K562 (cell line): ENCODE results near the gene MICOS13. TPM values are rescaled to one million over a fixed set of nuclear protein-coding genes. Genes with fewer than 3 reads are reported as not detected.
A peak's percentile ranks its signal among the peaks of the same experiment; 100 is the strongest.

Source experiments
- C11orf30 ChIP-seq: fragments of 450-650 bp; IDR thresholded peaks from 2 replicates; pipeline ENCODE4 v1.6.1; 2016; ENCODE audit warnings: low read depth, mild to moderate bottlenecking
- NFE2L1 ChIP-seq: fragments of 450-650 bp; IDR thresholded peaks from 2 replicates; pipeline ENCODE4 v1.6.1; 2016; ENCODE audit warnings: missing genetic modification characterization, low read depth, mild to moderate bottlenecking, missing compliant biosample characterization, moderate library complexity, borderline replicate concordance
- NR2C2 ChIP-seq, 2 experiments: fragments of 200-800 bp in 1 of 2; sonication (Bioruptor generic) in 1 of 2; sonication (generic) in 1 of 2; formaldehyde crosslinking in 1 of 2; IDR thresholded peaks; 2 replicates each; pipeline versions ENCODE4 v1.6.1 to v1.8.0; 2016 to 2022; ENCODE audit warnings: mild to moderate bottlenecking in 1 of 2, missing compliant biosample characterization in 1 of 2, missing genetic modification characterization in 1 of 2, missing genetic modification reagents in 1 of 2
- PTRF ChIP-seq: fragments of 450-650 bp; IDR thresholded peaks from 2 replicates; pipeline ENCODE4 v1.6.1; 2016; ENCODE audit warnings: mild to moderate bottlenecking, missing genetic modification characterization, missing compliant biosample characterization
- PYGO2 ChIP-seq: fragments of 450-650 bp; IDR thresholded peaks from 2 replicates; pipeline ENCODE4 v1.6.1; 2016; ENCODE audit warnings: mild to moderate bottlenecking, missing genetic modification characterization, moderate library complexity, missing compliant biosample characterization
- RBM39 ChIP-seq: fragments of 200-400 bp; formaldehyde crosslinking; optimal IDR thresholded peaks from 2 replicates; pipeline ENCODE3; 2018; ENCODE audit warnings: low read depth, low read length
- SMARCB1 ChIP-seq: IDR thresholded peaks from 2 replicates; pipeline ENCODE4 v1.6.1; 2011; ENCODE audit warnings: improper control_type of control experiment, low read depth; ENCODE audit not compliant: insufficient read length
- TGIF2 ChIP-seq: sonication (generic); formaldehyde crosslinking; IDR thresholded peaks from 2 replicates; pipeline ENCODE4 v1.8.1; 2022; ENCODE audit warnings: mild to moderate bottlenecking, missing genetic modification reagents, moderate library complexity
- TRIM24 ChIP-seq, 2 experiments: fragments of 450-650 bp; IDR thresholded peaks; 2 replicates each; pipeline ENCODE4 v1.6.1; 2016
- YY1 ChIP-seq, 3 experiments: IDR thresholded peaks; 2 replicates each; pipeline ENCODE4 v1.6.1; 2011; ENCODE audit warnings: low read length in 2 of 3, mild to moderate bottlenecking in 2 of 3, moderate library complexity in 2 of 3, borderline replicate concordance in 1 of 3, control low read depth in 1 of 3, low read depth in 1 of 3; ENCODE audit not compliant: insufficient read depth in 3 of 3, insufficient replicate concordance in 2 of 3, control insufficient read depth in 1 of 3, insufficient read length in 1 of 3; ENCODE audit errors: extremely low read depth in 1 of 3
- ZFP1 ChIP-seq: fragments of 450-650 bp; formaldehyde crosslinking; IDR thresholded peaks from 2 replicates; pipeline ENCODE4 v1.4.0; 2020; ENCODE audit warnings: mild to moderate bottlenecking, mixed read lengths
- ZKSCAN8 ChIP-seq: fragments of 200-800 bp; sonication (Bioruptor generic); IDR thresholded peaks from 2 replicates; pipeline ENCODE4 v1.6.1; 2016; ENCODE audit warnings: missing genetic modification characterization, missing compliant biosample characterization
- ZNF175 ChIP-seq: fragments of 200-800 bp; sonication (Bioruptor generic); IDR thresholded peaks from 2 replicates; pipeline ENCODE4 v1.6.1; 2016; ENCODE audit warnings: low read depth, mild to moderate bottlenecking, missing genetic modification characterization, missing compliant biosample characterization
- ZNF589 ChIP-seq: fragments of 200-800 bp; sonication (Bioruptor generic); IDR thresholded peaks from 2 replicates; pipeline ENCODE4 v1.6.1; 2016; ENCODE audit warnings: low read depth, missing genetic modification characterization, missing compliant biosample characterization
- ZNF696 ChIP-seq: fragments of 250-450 bp; sonication (Bioruptor Pico); conservative IDR thresholded peaks from 2 replicates; pipeline ENCODE4 v1.4.0; 2020; ENCODE audit warnings: mild to moderate bottlenecking, moderate library complexity
- ZSCAN29 ChIP-seq: fragments of 450-650 bp; IDR thresholded peaks from 2 replicates; pipeline ENCODE4 v1.6.1; 2017
- polyA plus RNA-seq, 8 experiments: library from polyadenylated mRNA; depleted of rRNA in 4 of 8; stranded (reverse) in 5 of 8; unstranded in 3 of 8; fragments of >200 nt; fragmentation: Nextera tagmentation in 2 of 8; fragmentation: Illumina TruSeq in 1 of 8; extraction: Ambion mirVana in 2 of 8; extraction: Trizol in 1 of 8; gene quantifications; 2 replicates each; pipeline versions ENCODE4 v1.2.1 to v1.2.3, GENCODE V29; 2011 to 2014; ENCODE audit warnings: inconsistent platforms in 1 of 8, missing spikeins in 1 of 8
- total RNA-seq, 7 experiments: library from RNA; depleted of rRNA in 6 of 7; stranded (reverse); fragments of >200 nt in 6 of 7; fragmentation: Illumina TruSeq in 2 of 7; extraction: Trizol in 2 of 7; gene quantifications; 2 replicates each; pipeline versions ENCODE4 v1.2.1 to v1.2.3, GENCODE V29; 2011 to 2021; ENCODE audit warnings: low replicate concordance in 1 of 7
- TF ChIP-seq, protein P1 (sequence below), 2 experiments: IDR thresholded peaks; 2 replicates each; pipeline ENCODE4 v1.6.1; 2012; ENCODE audit warnings: improper control_type of control experiment in 2 of 2, low read depth in 2 of 2, low read length in 2 of 2, borderline replicate concordance in 1 of 2
- TF ChIP-seq, protein P2 (sequence below): conservative IDR thresholded peaks from 2 replicates; pipeline ENCODE4 v1.6.1; 2011; ENCODE audit warnings: low read depth, mild to moderate bottlenecking, low read length; ENCODE audit not compliant: control insufficient read depth
- TF ChIP-seq, protein P3 (sequence below): fragments of 450-650 bp; formaldehyde crosslinking; IDR thresholded peaks from 2 replicates; pipeline ENCODE4 v1.4.0; 2022; ENCODE audit warnings: missing genetic modification characterization
- TF ChIP-seq, protein P4 (sequence below): fragments of 250-450 bp; sonication (Bioruptor Pico); IDR thresholded peaks from 2 replicates; pipeline ENCODE4 v1.8.0; 2021; ENCODE audit warnings: mild to moderate bottlenecking, moderate library complexity

Gene MICOS13
- total and polyA plus RNA-seq, 9 of the 15 experiments (the other 6 are each of a cell fraction or from before 2014, with no cell fraction given), result 15.5 to 220 (median 49.4) TPM

DNA sequence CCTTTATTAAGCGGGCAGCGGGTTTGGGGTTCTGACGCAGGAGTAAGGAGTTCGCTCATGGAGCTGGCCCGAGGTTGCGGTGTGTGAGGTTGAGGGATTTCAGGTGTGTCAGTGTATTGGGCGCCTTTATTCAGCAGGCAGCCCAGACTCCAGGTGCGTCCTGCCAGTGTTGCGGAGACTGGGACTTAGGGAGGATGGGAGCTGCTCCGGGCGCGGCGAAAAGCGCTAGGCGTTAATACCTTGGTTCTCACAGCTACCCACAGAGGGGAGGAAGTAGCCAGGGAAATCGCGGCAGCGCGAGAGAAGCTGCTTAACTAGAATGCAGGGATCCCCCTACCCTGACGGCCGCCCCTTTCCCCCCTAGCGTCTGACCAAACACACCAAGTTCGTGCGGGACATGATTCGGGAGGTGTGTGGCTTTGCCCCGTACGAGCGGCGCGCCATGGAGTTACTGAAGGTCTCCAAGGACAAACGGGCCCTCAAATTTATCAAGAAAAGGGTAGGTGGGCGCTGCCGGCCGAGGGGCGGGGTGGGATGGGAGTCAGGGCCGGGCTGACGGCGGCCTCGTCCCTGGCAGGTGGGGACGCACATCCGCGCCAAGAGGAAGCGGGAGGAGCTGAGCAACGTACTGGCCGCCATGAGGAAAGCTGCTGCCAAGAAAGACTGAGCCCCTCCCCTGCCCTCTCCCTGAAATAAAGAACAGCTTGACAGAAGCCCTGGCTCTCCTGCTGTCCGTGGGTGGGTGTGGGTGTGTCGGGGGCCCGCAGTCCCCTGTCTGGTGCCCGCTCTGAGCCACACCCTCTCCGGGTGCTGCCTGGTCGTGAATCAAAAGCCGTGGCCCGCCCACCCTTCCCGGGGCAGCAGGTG, 10.9 kb upstream of the MICOS13 start (continued):
- TF ChIP-seq NR2C2 (CRISPR knock-in tag; IDR thresholded peaks at IDR 0.05) (no peak), NR2C2 (tag; IDR thresholded peaks at IDR 0.05) (no peak), TGIF2 (no peak), ZFP1 (CRISPR knock-in tag) (no peak), YY1 (IDR thresholded peaks at IDR 0.05; ENCODE audit: borderline replicate concordance in 1 of 3, control insufficient read depth in 1 of 3, extremely low read depth in 1 of 3, insufficient read depth in 3 of 3, insufficient read length in 1 of 3, insufficient replicate concordance in 2 of 3, low read depth in 1 of 3, low read length in 2 of 3) (peak in 2 of 3 experiments; percentile 17 to 71), PTRF (no peak), RBM39 (no peak), TRIM24 (IDR thresholded peaks at IDR 0.05) (no peak), ZSCAN29 (no peak), ZNF696 (CRISPR knock-in tag) (no peak), ZKSCAN8 (no peak), NFE2L1 (tag) (no peak), PYGO2 (tag) (no peak), C11orf30 (no peak), ZNF175 (CRISPR knock-in tag) (no peak), SMARCB1 (no peak), ZNF589 (CRISPR knock-in tag) (0 out of 2 replicates have a peak, but pooled peaks have one; percentile 67)
- TF ChIP-seq, protein P1, sequence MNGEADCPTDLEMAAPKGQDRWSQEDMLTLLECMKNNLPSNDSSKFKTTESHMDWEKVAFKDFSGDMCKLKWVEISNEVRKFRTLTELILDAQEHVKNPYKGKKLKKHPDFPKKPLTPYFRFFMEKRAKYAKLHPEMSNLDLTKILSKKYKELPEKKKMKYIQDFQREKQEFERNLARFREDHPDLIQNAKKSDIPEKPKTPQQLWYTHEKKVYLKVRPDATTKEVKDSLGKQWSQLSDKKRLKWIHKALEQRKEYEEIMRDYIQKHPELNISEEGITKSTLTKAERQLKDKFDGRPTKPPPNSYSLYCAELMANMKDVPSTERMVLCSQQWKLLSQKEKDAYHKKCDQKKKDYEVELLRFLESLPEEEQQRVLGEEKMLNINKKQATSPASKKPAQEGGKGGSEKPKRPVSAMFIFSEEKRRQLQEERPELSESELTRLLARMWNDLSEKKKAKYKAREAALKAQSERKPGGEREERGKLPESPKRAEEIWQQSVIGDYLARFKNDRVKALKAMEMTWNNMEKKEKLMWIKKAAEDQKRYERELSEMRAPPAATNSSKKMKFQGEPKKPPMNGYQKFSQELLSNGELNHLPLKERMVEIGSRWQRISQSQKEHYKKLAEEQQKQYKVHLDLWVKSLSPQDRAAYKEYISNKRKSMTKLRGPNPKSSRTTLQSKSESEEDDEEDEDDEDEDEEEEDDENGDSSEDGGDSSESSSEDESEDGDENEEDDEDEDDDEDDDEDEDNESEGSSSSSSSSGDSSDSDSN (IDR thresholded peaks at IDR 0.05; ENCODE audit: borderline replicate concordance in 1 of 2, low read depth in 2 of 2, low read length in 2 of 2), result no peak
- TF ChIP-seq, protein P2, sequence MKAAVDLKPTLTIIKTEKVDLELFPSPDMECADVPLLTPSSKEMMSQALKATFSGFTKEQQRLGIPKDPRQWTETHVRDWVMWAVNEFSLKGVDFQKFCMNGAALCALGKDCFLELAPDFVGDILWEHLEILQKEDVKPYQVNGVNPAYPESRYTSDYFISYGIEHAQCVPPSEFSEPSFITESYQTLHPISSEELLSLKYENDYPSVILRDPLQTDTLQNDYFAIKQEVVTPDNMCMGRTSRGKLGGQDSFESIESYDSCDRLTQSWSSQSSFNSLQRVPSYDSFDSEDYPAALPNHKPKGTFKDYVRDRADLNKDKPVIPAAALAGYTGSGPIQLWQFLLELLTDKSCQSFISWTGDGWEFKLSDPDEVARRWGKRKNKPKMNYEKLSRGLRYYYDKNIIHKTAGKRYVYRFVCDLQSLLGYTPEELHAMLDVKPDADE, result no peak; the same call in 1 of the 2 replicates
- TF ChIP-seq, protein P3, sequence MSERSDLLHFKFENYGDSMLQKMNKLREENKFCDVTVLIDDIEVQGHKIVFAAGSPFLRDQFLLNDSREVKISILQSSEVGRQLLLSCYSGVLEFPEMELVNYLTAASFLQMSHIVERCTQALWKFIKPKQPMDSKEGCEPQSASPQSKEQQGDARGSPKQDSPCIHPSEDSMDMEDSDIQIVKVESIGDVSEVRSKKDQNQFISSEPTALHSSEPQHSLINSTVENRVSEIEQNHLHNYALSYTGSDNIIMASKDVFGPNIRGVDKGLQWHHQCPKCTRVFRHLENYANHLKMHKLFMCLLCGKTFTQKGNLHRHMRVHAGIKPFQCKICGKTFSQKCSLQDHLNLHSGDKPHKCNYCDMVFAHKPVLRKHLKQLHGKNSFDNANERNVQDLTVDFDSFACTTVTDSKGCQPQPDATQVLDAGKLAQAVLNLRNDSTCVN (CRISPR knock-in tag), result peak; percentile 33; the same call in 1 of the 2 replicates
- TF ChIP-seq, protein P4, sequence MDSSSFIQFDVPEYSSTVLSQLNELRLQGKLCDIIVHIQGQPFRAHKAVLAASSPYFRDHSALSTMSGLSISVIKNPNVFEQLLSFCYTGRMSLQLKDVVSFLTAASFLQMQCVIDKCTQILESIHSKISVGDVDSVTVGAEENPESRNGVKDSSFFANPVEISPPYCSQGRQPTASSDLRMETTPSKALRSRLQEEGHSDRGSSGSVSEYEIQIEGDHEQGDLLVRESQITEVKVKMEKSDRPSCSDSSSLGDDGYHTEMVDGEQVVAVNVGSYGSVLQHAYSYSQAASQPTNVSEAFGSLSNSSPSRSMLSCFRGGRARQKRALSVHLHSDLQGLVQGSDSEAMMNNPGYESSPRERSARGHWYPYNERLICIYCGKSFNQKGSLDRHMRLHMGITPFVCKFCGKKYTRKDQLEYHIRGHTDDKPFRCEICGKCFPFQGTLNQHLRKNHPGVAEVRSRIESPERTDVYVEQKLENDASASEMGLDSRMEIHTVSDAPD (CRISPR knock-in tag), result no peak
